Smooth muscle cell of the brain vasculature (primary cell): ENCODE data around the gene TMEM59L.

Experiments used
- DNase-seq: peaks from one replicate; pipeline ENCODE4 v3.0.0-alpha.2; 2012; ENCODE audit warnings: low read depth, low spot score

TMEM59L gene

DNA sequence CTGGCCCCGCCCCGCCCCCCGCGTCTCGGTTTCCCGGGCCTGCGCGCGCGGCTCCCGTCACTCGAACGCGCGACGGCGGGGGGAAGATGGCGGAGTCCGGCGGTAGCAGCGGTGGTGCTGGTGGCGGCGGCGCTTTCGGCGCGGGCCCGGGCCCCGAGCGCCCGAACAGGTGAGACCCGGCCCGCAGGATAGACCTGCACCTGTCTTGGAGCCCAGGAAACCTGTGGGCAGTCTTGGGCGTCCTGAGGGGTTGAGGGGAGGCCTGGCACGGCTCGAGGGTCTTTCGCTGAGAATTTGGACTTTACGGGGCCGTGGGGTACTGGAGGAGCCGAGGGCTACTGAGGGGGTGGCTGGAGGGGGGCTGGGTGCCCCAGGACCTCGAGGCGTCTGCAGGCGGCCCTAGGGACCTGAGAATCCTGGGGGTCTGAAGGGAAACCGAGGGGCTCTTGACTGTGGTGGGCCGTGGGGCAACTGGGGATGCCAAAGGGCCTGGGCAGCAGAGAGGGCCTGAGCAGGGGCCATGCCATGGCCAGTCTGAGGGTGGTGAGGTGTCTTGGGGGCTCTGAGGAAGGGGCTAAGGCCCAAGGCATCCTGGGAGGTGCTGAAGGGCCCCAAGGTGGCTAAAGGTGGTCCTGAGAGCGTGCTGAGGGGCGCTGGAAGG is 24.4 kb downstream of the TMEM59L start, which contains the start of gene KLHL26:
Gene KLHL26 (plus strand): TSS at position 60 of the 661 bp plus-strand sequence. CDS start 27 bp downstream, at position 87.
- no peak for DNase-seq

DNA sequence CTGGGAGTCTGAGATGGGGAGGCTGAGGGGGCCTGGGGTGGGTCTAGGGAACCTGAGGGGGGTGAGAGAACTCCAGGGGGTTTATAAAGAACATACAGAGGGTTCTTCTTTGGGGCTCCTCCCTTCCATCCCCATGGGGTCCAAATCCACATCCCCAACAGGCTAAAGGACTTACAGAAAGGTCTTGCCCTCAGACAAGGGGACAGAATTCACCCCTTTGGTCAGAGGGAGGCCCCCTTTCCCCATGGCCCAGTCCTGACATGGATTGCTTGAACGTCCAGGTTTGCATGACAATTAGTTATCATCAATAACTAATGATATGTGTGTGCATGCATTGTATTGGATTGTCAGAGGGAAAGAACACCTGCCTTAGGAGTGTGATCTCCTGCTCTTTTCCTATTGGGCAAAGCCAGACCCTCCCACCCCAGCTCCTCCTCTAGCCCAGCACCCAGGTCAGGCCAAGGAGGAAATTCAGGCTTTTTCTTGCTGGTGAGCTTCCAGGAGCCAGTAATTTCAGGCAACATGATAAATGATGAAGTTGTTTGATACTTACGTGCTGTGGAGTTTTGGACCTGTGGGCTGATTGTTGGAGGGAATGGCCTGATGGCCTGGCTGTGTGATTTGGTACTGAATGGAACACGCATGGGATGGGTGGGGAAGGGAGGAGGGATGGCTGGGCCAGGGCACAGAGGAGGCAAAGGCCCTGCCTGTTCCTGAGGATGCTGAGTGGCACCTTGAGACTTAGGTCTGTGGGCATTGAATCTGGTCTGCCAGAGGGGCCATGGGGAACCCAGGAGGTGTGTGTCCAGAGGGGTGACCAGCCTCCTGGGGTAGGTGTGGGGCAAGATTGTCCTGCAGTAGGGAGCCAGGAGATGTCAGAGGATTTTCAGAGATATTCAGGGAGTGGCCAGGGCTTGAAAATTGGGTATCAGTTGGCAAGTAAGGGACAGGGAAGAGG is 25.3 kb downstream of the TMEM59L start:
- DNase-seq: no peak

DNA sequence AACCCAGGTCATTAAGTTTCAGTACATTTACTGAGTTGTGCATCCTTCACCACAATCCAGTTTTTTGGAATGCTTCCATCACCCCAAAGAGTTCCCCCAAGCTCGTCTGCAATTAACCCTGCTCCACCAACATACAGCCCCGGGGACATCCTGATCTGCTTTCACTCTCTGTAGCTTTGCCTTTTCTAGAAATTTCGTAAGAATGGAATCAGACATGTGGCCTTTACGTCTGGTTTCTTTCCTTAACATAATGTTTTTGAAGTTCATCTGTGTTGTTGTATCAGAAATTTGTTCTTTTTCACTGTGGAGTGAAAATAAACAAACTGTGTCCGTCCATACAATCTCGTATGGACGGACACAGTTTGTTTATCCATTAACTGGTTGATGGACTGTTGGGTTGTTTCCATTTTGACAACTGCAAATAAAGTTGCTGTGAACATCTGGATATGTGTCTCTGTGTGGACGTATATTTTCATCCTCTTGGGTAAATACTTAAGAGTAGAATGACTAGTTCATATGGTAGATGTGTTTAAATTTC is 27.1 kb downstream of the TMEM59L start:
- no peak for DNase-seq

DNA sequence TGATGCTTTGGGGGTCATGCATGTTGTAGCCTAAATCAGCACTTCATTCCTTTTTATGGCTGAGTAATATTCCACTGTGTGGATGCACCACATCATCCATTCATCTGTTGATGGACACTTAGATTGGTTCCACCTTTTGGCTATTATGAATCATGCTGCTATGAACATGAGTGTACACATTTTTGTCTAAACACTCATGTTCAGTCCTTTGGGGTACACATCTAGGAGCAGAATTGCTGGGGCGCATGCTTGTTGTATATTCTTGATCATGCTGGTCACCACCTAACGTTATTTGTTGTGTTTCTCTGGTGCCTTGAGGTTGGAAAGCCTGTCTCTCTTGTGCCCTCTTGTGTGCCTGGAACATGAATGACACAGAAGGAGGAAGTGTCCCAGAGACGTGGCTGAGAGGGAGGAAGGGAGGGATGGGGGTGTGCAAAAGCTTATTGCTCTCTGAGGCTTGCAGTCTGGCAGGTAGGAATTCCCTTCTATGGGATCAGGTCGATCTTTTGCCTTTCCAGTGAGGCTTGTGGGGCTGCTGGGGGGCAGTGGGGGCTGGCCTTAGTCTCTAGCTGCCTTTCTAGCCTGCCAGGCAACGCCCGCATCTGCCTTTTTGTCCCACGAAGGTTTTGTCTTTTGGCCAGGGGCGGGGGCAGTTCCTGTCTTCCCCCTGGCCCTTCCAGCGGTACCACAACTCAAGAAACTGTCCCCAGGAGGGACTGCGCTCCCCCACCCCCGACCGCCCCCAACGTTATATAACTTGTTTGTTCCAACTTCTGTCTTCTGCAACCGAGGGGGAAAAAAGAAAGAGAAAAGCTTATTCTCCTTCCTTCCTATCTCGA is 31.7 kb downstream of the TMEM59L start:
- no peak for DNase-seq

DNA sequence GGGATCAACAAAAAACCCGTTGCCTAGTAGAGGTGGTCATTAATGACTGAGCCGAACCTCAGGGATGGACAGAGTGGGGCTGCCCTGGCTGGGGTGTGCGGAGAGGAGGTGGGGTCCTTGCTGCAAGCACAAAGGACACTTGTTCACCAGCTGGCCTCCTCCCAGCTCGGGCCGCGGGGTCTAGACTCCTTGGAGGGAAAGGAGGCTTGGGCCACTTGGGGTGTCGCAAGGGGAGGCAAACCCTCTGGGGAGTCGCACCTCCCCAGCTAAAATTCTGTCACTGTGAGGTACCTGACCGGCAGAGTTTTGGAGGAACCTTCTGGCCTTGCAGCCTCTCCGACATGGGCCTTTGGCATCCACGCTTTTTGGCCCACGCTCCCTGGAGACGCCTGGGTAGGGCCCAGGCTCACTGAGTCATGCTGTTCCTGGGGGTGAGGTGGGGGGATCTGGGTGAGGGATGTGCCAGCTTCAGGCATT is 32.4 kb downstream of the TMEM59L start:
- no peak for DNase-seq

DNA sequence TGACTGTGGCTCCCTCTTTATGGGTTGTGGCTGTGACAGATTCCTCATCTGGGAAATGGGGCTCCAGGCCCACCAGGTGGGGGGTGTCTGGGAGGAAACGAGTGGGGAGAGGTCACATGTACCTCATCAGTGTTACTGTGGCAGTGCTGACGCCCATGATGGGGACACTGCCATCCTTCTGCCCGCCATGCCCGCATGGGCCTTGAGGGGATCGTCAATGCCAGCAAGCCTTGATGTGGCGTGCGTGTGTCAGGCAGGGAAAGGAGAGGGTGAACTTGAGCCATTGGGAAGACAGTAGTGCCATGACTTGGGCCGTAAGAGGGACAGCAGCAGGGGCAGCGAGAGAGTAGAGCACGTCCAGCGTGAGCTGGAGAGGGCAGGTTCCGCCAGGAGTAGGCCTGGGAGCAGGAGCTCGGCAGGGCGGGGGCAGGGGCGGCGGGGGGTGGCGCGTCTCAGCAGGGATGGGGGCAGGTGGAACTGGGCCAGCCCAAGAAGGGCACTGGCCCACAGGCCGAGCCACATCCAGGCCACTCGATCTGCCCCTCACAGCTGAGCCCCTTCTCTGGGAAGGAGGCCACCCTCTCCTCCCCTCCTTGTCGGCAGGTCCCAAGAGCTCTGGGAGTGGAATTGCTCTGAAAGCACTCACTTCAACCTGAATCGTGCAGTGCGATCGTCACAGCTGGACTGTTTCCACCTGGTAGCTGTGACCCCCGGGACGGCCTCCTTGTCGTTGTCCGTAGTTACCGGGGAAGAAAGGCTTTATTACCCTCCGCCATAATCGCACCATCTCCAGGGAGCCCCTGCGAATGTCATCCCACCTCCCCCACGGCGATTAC is 34.1 kb downstream of the TMEM59L start:
- DNase-seq: no peak

DNA sequence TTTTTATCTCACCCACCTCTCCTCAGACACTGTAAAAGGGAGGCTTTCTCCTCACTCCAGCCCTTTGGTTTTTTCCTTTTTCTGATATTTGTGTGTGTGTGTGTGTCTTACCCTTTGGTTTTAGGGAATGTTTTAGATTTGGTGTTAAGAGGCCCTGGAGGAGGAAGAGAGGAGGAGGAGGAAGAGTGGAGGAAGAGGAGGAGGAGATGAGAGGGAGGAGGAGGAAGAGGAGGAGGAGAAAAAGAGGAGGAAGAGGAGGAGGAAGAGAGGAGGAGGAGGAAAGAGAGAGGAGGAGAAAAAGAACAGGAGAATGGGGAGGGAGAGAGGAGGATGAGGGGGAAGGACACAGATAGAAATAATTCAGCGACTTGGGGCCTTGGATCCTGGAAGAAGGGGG is 34.7 kb downstream of the TMEM59L start:
- no peak for DNase-seq

DNA sequence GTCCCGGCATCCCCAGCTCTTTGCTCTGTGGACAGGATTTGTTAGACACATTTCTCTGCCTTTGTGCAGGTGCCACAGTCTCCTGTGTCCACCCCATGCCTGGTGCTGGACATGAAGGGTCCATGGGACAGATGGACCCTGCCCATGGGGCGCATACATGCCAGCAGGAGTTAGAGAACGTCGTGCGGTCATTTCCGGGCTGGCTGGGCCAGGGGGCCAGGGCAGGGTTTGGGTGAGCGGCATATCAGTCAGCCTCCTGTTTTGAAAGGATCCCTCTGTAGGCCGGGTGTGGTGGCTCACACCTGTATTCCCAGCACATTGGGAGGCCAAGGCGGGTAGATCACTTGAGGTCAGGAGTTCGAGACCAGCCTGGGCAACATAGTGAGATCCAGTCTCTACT is 35.1 kb downstream of the TMEM59L start:
- no peak for DNase-seq

DNA sequence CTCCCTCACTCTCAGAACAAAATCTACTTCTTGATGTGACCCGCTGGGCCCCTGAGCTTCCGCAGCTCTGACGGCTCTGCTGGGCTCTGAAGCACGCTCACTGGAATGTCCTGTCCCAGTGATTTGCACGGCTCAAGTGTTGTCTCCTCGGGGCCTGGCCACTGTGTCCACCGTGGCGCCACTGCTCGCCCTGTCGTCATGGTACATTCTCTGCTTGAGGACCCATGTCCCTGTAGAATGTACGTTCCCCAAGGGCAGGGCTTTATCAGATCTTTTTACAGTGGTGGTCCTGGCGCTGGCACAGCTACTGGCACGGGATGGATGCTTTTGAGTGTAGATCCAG is 36.3 kb downstream of the TMEM59L start:
- DNase-seq: no peak

DNA sequence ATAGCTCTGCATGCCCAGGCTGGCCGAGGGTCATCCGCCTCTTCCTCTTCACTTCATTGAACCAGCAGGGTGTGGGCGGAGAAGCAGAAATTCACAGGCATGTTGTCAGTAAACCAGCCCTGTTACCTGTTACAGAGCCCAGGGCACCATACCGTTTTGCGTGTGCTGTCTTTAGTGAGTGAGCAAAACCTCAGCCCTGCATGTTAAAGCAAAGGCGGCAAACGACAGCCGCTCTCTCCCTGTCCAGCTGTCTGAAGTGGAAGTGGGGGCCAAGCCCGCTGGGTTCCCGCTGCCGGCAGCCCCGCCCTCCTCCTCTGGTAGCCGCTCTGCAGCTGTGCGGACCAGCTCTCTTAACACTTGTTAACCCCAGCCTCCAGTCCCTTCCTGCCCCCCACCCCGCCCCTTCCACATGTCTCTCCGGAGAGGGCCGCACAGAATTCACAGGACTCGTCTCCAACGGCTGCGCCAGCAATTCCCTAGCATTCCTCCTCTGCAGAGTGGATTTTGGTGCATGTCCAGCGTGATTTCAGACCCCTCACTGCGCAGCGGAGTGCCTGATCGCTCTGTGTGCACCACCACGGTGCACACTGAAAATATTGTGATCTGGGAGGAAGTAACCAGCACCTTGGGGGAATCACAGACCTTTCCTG is 36.8 kb downstream of the TMEM59L start:
- DNase-seq: peak; percentile 66

DNA sequence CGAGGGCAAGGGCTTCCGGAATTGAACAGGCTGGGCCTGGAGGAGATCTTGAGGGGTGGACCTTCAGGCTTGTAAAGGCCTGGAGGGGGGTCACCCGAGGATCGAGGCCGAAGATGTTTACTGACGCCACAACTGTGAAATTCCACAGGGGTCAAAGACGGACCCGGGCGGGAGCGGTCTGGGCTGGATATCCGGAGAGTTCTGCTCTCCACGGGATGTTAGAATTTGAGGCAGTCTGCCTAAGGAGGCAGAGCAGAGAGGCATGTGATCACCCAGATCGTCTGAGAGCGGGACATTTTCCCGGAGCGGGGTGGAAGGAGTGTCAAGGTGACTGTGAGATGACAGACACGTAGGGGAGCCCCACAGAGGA is 37.3 kb downstream of the TMEM59L start:
- DNase-seq: no peak

DNA sequence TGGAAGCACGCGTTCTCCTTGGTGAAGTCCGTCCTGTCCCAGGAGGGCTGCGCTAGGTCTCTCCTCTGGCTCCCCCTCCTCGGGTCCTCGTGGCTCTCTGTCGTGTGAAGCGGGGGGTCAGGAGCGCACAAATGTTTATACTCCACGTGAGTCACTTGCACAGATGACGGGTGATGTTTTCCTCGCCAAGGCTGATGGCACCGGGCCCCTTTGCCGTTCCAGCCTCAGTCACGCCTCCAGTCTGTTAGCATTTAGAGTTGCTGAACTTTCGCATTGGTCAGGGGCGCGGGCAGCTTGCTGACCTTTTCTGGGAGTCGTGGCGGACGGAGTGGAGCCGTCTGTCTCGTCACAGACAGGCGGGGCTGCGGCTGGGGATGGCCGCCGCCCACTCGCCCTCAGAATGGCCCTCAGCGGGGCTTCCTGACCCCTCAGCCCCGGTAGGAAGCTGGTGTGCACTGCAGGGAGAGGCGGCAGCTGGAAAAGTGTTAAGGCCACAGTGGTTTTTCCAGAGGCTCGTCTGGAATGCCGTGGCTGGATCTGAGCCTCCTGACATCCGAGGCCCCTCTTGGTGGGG is 37.9 kb downstream of the TMEM59L start:
- DNase-seq: no peak

DNA sequence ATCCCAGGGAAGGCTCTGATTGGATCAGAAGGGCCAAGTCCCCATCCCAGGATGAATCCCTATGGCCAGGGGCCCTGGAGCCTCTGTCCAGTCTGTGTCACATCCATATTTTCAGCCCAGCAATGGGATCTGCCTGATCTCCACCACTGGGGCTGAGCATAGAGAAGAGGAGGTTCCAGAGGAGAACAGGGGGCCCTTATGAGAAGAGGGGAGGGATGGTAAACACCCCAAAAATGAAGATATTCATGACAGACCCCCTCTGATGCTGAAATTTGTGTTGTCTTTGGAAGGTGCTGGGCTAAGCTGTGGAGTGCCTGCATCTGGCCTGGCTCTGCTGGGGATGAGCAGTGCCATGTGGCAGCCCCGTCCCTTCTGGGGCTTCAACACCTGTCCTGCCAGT is 38.6 kb downstream of the TMEM59L start:
- DNase-seq: no peak

DNA sequence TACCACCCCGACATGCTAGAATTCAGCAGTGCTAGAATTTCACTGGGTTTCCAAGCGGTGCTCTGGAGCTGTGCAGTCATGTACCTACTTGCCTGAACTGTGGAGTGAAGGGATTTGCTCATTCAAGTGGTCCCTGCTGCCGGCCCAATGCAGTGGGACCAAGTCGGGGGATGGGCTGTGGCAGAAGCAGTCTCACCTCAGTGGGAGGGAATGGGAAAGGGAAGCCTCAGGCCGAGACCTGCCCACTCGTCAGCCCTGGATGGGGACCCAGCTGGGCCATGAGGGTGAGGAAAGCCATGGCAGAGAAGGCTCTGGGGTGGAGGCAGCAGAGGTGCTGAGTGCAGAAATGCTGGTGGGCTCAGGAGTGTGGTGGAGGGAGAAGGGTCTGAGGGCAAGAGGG is 39.1 kb downstream of the TMEM59L start:
- no peak for DNase-seq

DNA sequence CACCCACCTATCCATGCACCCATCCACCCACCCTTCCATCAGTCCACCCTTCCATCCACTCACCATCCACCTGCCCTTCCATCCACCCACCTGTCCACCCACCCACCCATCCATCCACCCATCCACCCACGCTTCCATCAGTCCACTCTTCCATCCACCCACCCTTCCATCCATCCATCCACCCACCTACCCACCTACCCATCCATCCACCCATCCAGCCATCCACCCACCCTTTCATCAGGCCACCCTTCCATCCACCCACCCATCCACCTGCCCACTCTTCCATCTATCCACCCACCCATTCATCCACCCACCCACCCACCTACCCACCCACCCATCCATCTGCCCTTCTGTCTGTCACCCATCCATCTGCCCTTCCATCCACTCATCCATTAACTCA is 41.2 kb downstream of the TMEM59L start:
- DNase-seq: no peak

DNA sequence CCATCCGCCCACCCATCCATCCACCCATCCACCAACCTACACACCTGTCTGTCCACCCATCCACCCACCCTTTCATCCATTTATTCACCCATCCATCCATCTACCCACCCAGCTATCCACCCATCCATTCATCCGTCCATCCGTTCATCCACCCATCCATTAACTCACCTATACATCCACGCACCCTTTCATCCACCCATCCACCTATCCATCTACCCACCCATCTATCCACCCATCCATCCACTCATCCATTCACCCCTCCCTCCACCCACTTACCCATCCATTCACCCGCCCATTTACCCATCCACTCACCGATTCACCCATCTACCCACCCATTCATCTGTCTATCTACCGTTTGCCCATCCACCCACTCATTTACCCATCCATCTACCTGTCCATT is 41.8 kb downstream of the TMEM59L start:
- no peak for DNase-seq

DNA sequence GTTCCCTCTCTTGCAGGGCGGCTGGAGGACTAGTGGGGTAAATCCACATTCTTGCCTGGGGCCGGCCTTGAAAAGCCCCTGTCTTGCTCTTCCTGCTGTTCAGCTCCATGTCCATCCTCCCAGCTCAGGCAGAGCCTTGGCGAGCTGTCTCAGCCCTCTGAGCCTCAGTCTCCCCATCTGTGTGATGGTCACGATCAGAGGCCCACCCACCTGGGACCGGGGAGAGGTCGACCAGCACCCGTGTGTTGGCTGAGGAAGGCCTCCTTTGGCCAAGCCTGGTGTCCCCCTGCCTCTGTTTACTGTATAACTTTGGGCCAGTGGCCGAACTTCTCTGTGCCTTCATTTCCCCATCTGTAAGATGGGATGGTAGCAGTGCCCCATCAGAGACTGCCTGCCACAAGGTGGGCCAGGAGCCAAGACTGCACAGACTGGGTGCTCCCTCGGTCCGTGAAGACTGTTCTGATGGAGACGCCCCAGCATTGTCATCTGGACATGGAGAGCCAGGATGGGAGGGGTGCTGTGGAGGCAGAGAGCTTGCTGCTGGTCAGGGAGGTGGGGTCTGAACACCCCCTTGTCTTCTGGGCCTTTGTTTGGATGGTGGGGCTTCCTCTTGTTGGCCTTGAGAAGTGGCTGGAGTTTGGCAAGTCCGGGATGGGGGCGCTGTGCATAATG is 42.6 kb downstream of the TMEM59L start:
- no peak for DNase-seq

DNA sequence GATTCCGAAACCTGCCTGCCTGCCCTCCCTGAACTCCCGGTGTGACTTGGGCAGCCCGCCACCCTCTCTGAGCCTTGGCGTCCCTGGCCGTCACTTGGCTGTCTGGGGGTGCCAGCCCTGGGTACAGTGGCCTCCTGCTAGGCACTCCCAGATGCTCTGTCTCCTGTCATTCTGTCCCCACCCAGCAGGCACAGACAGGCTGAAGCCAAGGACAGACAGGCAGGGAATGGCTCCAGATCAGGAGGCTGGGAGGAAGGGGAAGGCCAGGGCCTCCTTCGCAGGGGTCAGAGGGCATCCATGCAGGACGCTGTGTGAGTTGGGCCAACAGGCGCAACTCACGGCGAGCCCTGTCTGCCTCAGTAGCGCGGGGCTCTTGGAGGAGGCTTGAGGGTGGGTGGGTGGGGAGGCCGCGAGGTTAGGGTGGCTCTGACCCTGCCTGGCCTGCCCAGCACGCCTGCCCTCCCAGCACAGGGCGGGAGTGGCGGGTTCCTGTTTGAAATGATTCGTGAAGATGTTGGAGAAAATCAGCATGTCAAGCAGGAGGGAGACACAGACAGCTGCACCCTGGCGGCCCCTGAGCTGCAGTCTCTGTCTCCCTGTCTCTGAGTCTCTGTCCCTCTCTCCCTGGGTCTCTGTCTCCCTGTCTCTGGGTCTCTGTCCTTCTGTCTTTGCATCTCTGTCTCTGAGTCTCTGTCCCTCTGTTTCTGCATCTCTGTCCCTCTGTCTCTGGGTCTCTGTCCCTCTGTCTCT is 43.8 kb downstream of the TMEM59L start:
- no peak for DNase-seq
